Nephron (organoid): ENCODE results near the gene SLIT1.

Experiments
- H3K27ac Mint-ChIP-seq, 3 experiments: 2 replicates each; pipeline ENCODE4 v1.8.0; 2020; ENCODE audit warnings: mixed read lengths in 3 of 3, mild to moderate bottlenecking in 2 of 3, moderate library complexity in 1 of 3
- H3K27me3 Mint-ChIP-seq: 2 replicates; pipeline ENCODE4 v1.8.0; 2021; ENCODE audit warnings: low read depth, mild to moderate bottlenecking, moderate library complexity, mixed read lengths
- H3K36me3 Mint-ChIP-seq: 2 replicates; pipeline ENCODE4 v1.8.0; 2020; ENCODE audit warnings: low read depth, mixed read lengths
- H3K4me1 Mint-ChIP-seq: 2 replicates; pipeline ENCODE4 v1.8.0; 2020; ENCODE audit warnings: mixed read lengths
- H3K4me3 Mint-ChIP-seq, 3 experiments: 2 replicates each; pipeline ENCODE4 v1.8.0; 2020; ENCODE audit warnings: mild to moderate bottlenecking in 3 of 3, mixed read lengths in 3 of 3, moderate library complexity in 2 of 3
- H3K9me3 Mint-ChIP-seq: 2 replicates; pipeline ENCODE4 v1.8.0; 2020; ENCODE audit warnings: mixed read lengths
- CTCF ChIP-seq, 3 experiments: fragments of 200-600 bp; sonication (generic); IDR thresholded peaks; one replicate each; pipeline ENCODE4 v1.5.0; 2021; ENCODE audit warnings: antibody characterized with exemption in 3 of 3; ENCODE audit not compliant: unreplicated experiment in 3 of 3

SLIT1 gene

GRCh38 chr10:97101166-97101940, 84.4 kb downstream of the SLIT1 start:
- no peak for TF ChIP-seq CTCF (IDR thresholded peaks at IDR 0.05; ENCODE audit: unreplicated experiment in 3 of 3)
- Mint-ChIP-seq H3K4me3 (no peak overlapping the region), H3K27ac (no peak overlapping the region), H3K9me3 (no peaks in the 10 kb centered on the region), H3K36me3 (no peaks in the 10 kb centered on the region), H3K4me1 (peaks cover 26% of the 10 kb centered on the region), H3K27me3 (peaks cover 21% of the 10 kb centered on the region)

- no peak overlapping the region for H3K4me3 Mint-ChIP-seq
- H3K36me3 Mint-ChIP-seq, result no peaks in the 10 kb centered on the region
- TF ChIP-seq CTCF (IDR thresholded peaks at IDR 0.05; ENCODE audit: unreplicated experiment in 3 of 3), result no peak
- peaks cover 33% of the 10 kb centered on the region for H3K4me1 Mint-ChIP-seq
- peaks cover 27% of the 10 kb centered on the region for H3K27me3 Mint-ChIP-seq
- H3K27ac Mint-ChIP-seq, result no peak overlapping the region
- H3K9me3 Mint-ChIP-seq, result no peaks in the 10 kb centered on the region
Measured at GRCh38 chr10:97100657-97101056, 85.1 kb downstream of the SLIT1 start.

- peaks cover 27% of the 10 kb centered on the region for H3K27me3 Mint-ChIP-seq
- no peaks in the 10 kb centered on the region for H3K36me3 Mint-ChIP-seq
- H3K4me3 Mint-ChIP-seq, result no peak overlapping the region
- no peak overlapping the region for H3K27ac Mint-ChIP-seq
- peaks cover 35% of the 10 kb centered on the region for H3K4me1 Mint-ChIP-seq
- H3K9me3 Mint-ChIP-seq, result no peaks in the 10 kb centered on the region
- TF ChIP-seq CTCF (IDR thresholded peaks at IDR 0.05; ENCODE audit: unreplicated experiment in 3 of 3), result no peak
Measured at GRCh38 chr10:97099868-97100267, 85.9 kb downstream of the SLIT1 start.

- Mint-ChIP-seq H3K27me3 (peaks cover 27% of the 10 kb centered on the region), H3K4me3 (no peak overlapping the region), H3K9me3 (no peaks in the 10 kb centered on the region), H3K27ac (no peak overlapping the region), H3K4me1 (peaks cover 35% of the 10 kb centered on the region), H3K36me3 (no peaks in the 10 kb centered on the region)
- no peak for TF ChIP-seq CTCF (IDR thresholded peaks at IDR 0.05; ENCODE audit: unreplicated experiment in 3 of 3)
Measured at GRCh38 chr10:97099089-97099488, 86.7 kb downstream of the SLIT1 start.

GRCh38 chr10:97097084-97097433, 88.7 kb downstream of the SLIT1 start:
- H3K4me1 Mint-ChIP-seq, result peaks cover 30% of the 10 kb centered on the region

More at GRCh38 chr10:97097084-97097433, 88.7 kb downstream of the SLIT1 start:
- TF ChIP-seq CTCF (IDR thresholded peaks at IDR 0.05; ENCODE audit: unreplicated experiment in 3 of 3), result no peak
- peaks cover 29% of the 10 kb centered on the region for H3K27me3 Mint-ChIP-seq
- H3K27ac Mint-ChIP-seq, result peak overlapping the region; percentile 30 to 71 (median 63)
- H3K9me3 Mint-ChIP-seq, result no peaks in the 10 kb centered on the region
- H3K36me3 Mint-ChIP-seq, result no peaks in the 10 kb centered on the region
- H3K4me3 Mint-ChIP-seq, result peak overlapping the region; percentile 33 to 48 (median 40)
